Left ventricle myocardium inferior (tissue), 1 donor: Measurements from ENCODE around the gene PKDCC. TPM values are rescaled to one million over a fixed set of nuclear protein-coding genes. Genes with fewer than 3 reads are reported as not detected.

ENCODE experiments used
- DNase-seq: peaks from one replicate; pipeline ENCODE4 v3.0.0-alpha.2; 2020
- H3K27ac ChIP-seq: fragments of 200-600 bp; replicated peaks from 2 replicates; pipeline ENCODE4 v1.8.0; 2021
- H3K27me3 ChIP-seq: fragments of 200-600 bp; 2 replicates; pipeline ENCODE4 v1.8.0; 2021; ENCODE audit warnings: low read depth
- H3K36me3 ChIP-seq: fragments of 200-600 bp; 2 replicates; pipeline ENCODE4 v1.8.0; 2021
- H3K4me1 ChIP-seq: fragments of 200-600 bp; 2 replicates; pipeline ENCODE4 v1.8.0; 2021
- H3K4me3 ChIP-seq: fragments of 200-600 bp; 2 replicates; pipeline ENCODE4 v1.8.0; 2021; ENCODE audit warnings: mild to moderate bottlenecking, moderate library complexity
- H3K9me3 ChIP-seq: fragments of 200-600 bp; replicated peaks from 2 replicates; pipeline ENCODE4 v1.8.0; 2021
- CTCF ChIP-seq: fragments of 200-600 bp; IDR thresholded peaks from 2 replicates; pipeline ENCODE4 v1.8.0; 2021; ENCODE audit warnings: antibody characterized with exemption, mild to moderate bottlenecking, borderline replicate concordance
- intact Hi-C: fragments of 100-400 bp; cut with micrococcal nuclease; formaldehyde crosslinking; loops from one replicate; pipeline ENCODE4 v1.11.0; 2022
- total RNA-seq: library from RNA; stranded (reverse); fragmentation: NEBNext Ultra II Directional; extraction: Animal tissue kit (Norgen Biotek cat#: 25700); gene quantifications from one replicate; pipeline ENCODE4 v1.2.1, GENCODE V29; 2021
- donor health status: DM: no; HTN: yes; CAD: no; lungs with severe emphysema.

PKDCC gene
- total RNA-seq, 1 donor from 2014 or later, result 88.7 TPM

DNA sequence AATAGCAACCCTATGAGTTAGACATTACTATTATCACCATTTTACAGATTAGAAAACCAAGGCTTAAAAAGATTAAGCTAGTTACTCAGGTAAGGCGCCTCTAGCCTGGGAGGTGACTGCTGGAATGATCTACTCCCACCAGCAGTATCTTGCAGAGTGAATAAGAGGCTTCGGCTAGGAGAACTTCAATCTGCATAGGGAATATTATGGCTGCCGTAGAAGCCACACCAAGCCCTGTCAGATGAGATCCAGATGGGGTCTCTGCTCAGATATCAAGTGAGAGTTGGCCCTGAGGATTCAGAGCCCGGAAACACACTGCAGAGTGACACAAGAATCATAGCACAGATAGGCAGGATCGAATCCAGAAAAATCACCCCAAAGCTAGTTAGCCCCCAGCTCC lies 21.5 kb upstream of the PKDCC start:
- Histone ChIP-seq H3K9me3 (no peaks in the 10 kb centered on the region), H3K27me3 (no peaks in the 10 kb centered on the region), H3K4me3 (no peak overlapping the region), H3K27ac (peak overlapping the region; percentile 32), H3K36me3 (no peaks in the 10 kb centered on the region), H3K4me1 (peaks cover 52% of the 10 kb centered on the region)
- intact Hi-C loops, result loop anchor here (10.0 kb wide), 1 partner anchor 91 kb away; no protein-coding TSS in a partner anchor
- no peak for DNase-seq
- no peak for TF ChIP-seq CTCF

DNA sequence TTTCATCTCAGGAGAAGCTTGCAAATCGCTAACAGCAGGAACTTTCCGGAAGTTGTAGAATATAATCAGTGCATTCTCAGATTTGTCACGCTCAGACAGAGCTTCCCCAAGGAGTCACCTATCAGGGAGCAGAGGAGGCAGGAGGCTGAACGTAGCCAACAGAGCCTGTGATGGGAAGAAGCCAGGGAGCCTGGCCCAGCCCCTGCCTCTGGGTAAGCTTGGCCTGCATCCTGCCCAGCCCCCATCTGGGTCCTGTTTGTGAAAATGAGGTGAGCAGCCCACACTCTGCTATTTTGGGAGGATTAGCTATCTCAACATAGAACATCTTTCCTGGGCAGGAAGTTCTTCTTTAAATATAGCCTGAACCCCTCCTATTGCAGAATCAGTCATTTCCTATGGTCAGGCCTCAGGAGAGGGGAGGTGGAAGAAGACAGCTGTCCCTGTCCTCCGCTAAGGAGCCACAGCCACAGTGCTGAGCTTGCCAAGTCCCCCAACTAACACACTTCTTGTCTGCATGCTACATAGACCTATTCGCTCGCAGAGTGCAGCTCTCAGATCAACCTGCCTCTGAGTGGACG lies 19.2 kb upstream of the PKDCC start:
- intact Hi-C loops, result loop anchor here (10.0 kb wide), 1 partner anchor 94 kb away; no protein-coding TSS in a partner anchor
- no peaks in the 10 kb centered on the region for H3K9me3 ChIP-seq
- no peak for DNase-seq
- H3K4me3 ChIP-seq, result no peak overlapping the region
- no peaks in the 10 kb centered on the region for H3K36me3 ChIP-seq
- no peak for TF ChIP-seq CTCF
- peaks cover 44% of the 10 kb centered on the region for H3K4me1 ChIP-seq
- no peaks in the 10 kb centered on the region for H3K27me3 ChIP-seq
- peak overlapping the region; percentile 71 for H3K27ac ChIP-seq

DNA sequence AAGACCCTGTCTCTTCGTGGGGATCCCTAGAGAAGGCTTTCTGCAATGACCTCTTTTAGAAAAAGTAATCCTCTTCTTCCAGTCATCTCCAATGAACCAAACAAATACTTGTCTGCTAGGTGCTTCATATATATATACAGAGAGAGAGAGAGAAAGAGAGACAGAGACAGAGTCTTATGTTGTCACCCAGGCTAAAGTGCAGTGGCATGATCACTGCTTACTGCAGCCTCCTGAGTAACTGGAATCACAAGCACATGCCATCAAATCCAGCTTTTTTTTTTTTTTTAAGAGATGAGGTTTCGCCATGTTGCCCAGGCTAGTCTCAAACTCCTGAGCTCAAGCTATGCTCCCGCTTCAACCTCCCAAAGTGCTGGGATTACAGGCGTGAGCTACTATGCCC lies 18.6 kb upstream of the PKDCC start:
- peaks cover 39% of the 10 kb centered on the region for H3K4me1 ChIP-seq
- DNase-seq, result no peak
- intact Hi-C loops, result loop anchor here (10.0 kb wide), 1 partner anchor 94 kb away; no protein-coding TSS in a partner anchor
- H3K4me3 ChIP-seq, result no peak overlapping the region
- H3K36me3 ChIP-seq, result no peaks in the 10 kb centered on the region
- H3K27me3 ChIP-seq, result no peaks in the 10 kb centered on the region
- peak overlapping the region; percentile 71 for H3K27ac ChIP-seq
- TF ChIP-seq CTCF, result no peak
- H3K9me3 ChIP-seq, result no peaks in the 10 kb centered on the region

DNA sequence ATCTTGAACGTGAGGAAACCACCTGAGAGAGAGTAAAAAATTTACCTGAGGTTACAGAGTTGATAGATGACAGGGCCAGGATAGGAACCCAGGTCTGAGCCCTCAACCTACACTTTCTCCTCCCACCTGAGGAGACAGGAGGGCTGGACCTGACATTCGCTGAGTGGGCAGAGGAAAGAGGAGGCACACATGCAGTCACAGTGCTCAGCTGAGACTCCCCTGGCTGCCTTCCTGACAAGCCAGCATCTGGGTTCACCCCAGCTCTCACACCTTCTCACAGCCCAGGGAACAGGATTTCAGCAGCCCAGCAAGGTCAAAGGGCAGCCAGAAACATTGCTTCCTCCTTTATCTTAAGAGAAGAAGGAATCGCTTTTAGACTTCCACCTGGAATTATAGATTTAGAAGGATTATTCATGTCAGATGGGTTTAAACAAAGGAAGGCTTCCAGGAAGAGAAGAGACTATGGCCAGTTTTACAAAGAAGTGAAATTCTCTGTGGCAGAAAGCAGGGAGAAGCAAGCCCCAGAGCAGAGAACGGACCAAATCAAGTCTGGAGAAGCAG lies 18.1 kb upstream of the PKDCC start:
- Histone ChIP-seq H3K36me3 (no peaks in the 10 kb centered on the region), H3K4me1 (peaks cover 34% of the 10 kb centered on the region)
- no peak for TF ChIP-seq CTCF

GRCh38 chr2:42030200-42030759 lies 17.5 kb upstream of the PKDCC start:
- Histone ChIP-seq H3K27ac (no peak overlapping the region), H3K27me3 (no peaks in the 10 kb centered on the region), H3K4me3 (no peak overlapping the region), H3K36me3 (no peaks in the 10 kb centered on the region), H3K4me1 (peaks cover 28% of the 10 kb centered on the region), H3K9me3 (no peaks in the 10 kb centered on the region)
- TF ChIP-seq CTCF, result no peak
- intact Hi-C loops, result no loop called here
- no peak for DNase-seq

More for the DNA sequence above, 18.1 kb upstream of the PKDCC start:
- no peaks in the 10 kb centered on the region for H3K9me3 ChIP-seq
- H3K27ac ChIP-seq, result no peak overlapping the region
- H3K4me3 ChIP-seq, result no peak overlapping the region
- intact Hi-C loops, result loop anchor here (10.0 kb wide), 1 partner anchor 95 kb away; no protein-coding TSS in a partner anchor
- no peaks in the 10 kb centered on the region for H3K27me3 ChIP-seq
- no peak for DNase-seq
